Rectal smooth muscle tissue (tissue), 1 donor: ENCODE results near the gene ABLIM1.

ENCODE experiments used
- H3K27ac ChIP-seq: one replicate; pipeline ENCODE4 v1.7.0; 2013; ENCODE audit warnings: low read depth, low read length, inconsistent platforms
- H3K27me3 ChIP-seq: one replicate; pipeline ENCODE4 v1.7.0; 2013; ENCODE audit warnings: low read length; ENCODE audit not compliant: control insufficient read depth, insufficient read depth
- H3K36me3 ChIP-seq: one replicate; pipeline ENCODE4 v1.7.0; 2013; ENCODE audit warnings: low read length; ENCODE audit not compliant: control insufficient read depth, insufficient read depth
- H3K4me1 ChIP-seq: one replicate; pipeline ENCODE4 v1.7.0; 2013; ENCODE audit warnings: low read length; ENCODE audit not compliant: control insufficient read depth, insufficient read depth
- H3K4me3 ChIP-seq: one replicate; pipeline ENCODE4 v1.7.0; 2013; ENCODE audit warnings: low read length
- H3K9ac ChIP-seq: one replicate; pipeline ENCODE4 v1.7.0; 2013; ENCODE audit warnings: low read length

The ABLIM1 gene

DNA sequence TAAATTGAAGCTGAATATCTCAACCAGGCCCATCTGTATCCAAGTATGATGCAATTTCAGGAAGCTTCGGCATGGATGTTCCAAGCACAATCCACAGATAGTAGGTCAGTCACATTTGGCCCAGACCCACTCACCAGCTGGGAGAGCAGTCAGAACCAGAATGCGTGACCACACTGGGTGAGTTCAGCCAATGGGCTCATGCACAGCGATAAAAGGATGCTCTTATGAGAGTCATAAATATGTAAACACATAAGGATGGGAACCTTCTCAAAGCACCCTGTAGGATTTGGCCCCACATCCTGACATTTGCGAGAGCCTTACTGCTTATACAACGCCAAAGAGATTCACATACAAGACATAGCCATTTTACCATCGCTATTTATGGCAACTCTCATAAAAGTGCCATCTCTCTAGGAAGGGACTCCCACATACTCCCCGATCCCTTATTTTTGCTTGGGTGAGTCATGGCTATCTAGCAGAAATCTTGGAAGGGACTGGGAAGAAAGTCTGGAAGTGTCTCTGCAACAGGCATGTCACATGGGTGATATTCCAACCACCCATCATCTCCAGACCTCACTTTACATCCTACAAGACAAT lies 256.8 kb downstream of the ABLIM1 start:
- Histone ChIP-seq H3K27me3 (no peaks in the 10 kb centered on the region), H3K4me3 (peak overlapping the region; percentile 23), H3K9ac (no peak overlapping the region), H3K27ac (peak overlapping the region; percentile 65), H3K36me3 (no peaks in the 10 kb centered on the region), H3K4me1 (peaks cover 23% of the 10 kb centered on the region)

DNA sequence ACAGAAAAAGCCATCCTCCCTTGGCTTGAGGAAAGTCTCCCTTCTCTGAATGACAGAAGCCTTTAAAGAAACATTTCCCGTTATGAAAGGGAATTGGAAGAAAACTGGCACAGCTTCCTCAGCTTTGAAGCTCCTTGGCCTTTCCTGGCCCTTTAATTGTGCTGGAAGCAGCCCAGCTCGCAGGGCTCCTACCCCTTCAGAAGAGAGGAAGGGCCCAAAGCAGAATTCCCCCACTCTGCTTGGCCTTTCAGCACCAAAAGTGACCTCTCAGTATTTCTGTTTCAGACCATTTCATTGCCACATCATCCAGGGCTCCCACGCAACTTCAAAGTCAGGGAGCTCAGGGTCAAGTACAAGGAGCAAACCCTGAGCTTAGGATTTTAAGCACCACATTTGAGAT lies 258.0 kb downstream of the ABLIM1 start:
- Histone ChIP-seq H3K36me3 (no peaks in the 10 kb centered on the region), H3K4me1 (peaks cover 23% of the 10 kb centered on the region), H3K27me3 (no peaks in the 10 kb centered on the region), H3K4me3 (no peak overlapping the region), H3K27ac (no peak overlapping the region), H3K9ac (no peak overlapping the region)

GRCh38 chr10:114399576-114399975 lies 258.5 kb downstream of the ABLIM1 start:
- no peak overlapping the region for H3K27ac ChIP-seq
- H3K36me3 ChIP-seq: no peaks in the 10 kb centered on the region
- H3K9ac ChIP-seq: no peak overlapping the region
- no peak overlapping the region for H3K4me3 ChIP-seq
- H3K4me1 ChIP-seq: peaks cover 26% of the 10 kb centered on the region
- H3K27me3 ChIP-seq: no peaks in the 10 kb centered on the region

GRCh38 chr10:114398587-114399331 lies 259.3 kb downstream of the ABLIM1 start:
- Histone ChIP-seq H3K4me1 (peaks cover 28% of the 10 kb centered on the region), H3K27ac (no peak overlapping the region)

GRCh38 chr10:114397651-114398145 lies 260.4 kb downstream of the ABLIM1 start:
- Histone ChIP-seq H3K27ac (peak overlapping the region; percentile 35), H3K27me3 (no peaks in the 10 kb centered on the region), H3K36me3 (no peaks in the 10 kb centered on the region), H3K4me3 (no peak overlapping the region), H3K9ac (no peak overlapping the region), H3K4me1 (peaks cover 30% of the 10 kb centered on the region)

More at GRCh38 chr10:114398587-114399331, 259.3 kb downstream of the ABLIM1 start:
- no peaks in the 10 kb centered on the region for H3K27me3 ChIP-seq
- no peak overlapping the region for H3K9ac ChIP-seq
- H3K4me3 ChIP-seq: no peak overlapping the region
- no peaks in the 10 kb centered on the region for H3K36me3 ChIP-seq

GRCh38 chr10:114396464-114396863 lies 261.6 kb downstream of the ABLIM1 start:
- no peaks in the 10 kb centered on the region for H3K36me3 ChIP-seq
- H3K4me3 ChIP-seq: no peak overlapping the region
- peak overlapping the region; percentile 21 for H3K27ac ChIP-seq
- peaks cover 28% of the 10 kb centered on the region for H3K4me1 ChIP-seq
- no peak overlapping the region for H3K9ac ChIP-seq
- H3K27me3 ChIP-seq: no peaks in the 10 kb centered on the region

GRCh38 chr10:114395366-114396022 lies 262.6 kb downstream of the ABLIM1 start:
- H3K27ac ChIP-seq: no peak overlapping the region
- H3K4me3 ChIP-seq: no peak overlapping the region
- H3K4me1 ChIP-seq: peaks cover 20% of the 10 kb centered on the region
- H3K27me3 ChIP-seq: no peaks in the 10 kb centered on the region
- no peak overlapping the region for H3K9ac ChIP-seq
- no peaks in the 10 kb centered on the region for H3K36me3 ChIP-seq

GRCh38 chr10:114394531-114394930 lies 263.5 kb downstream of the ABLIM1 start:
- H3K36me3 ChIP-seq: no peaks in the 10 kb centered on the region
- H3K4me1 ChIP-seq: peaks cover 17% of the 10 kb centered on the region
- H3K9ac ChIP-seq: no peak overlapping the region
- H3K27me3 ChIP-seq: no peaks in the 10 kb centered on the region
- H3K27ac ChIP-seq: peak overlapping the region; percentile 38
- no peak overlapping the region for H3K4me3 ChIP-seq

- Histone ChIP-seq H3K36me3 (no peaks in the 10 kb centered on the region), H3K4me1 (peaks cover 16% of the 10 kb centered on the region), H3K9ac (no peak overlapping the region), H3K4me3 (no peak overlapping the region), H3K27ac (peak overlapping the region; percentile 27), H3K27me3 (no peaks in the 10 kb centered on the region)
Measured at GRCh38 chr10:114393886-114394285, 264.2 kb downstream of the ABLIM1 start.

GRCh38 chr10:114393482-114393881 lies 264.6 kb downstream of the ABLIM1 start:
- Histone ChIP-seq H3K27ac (peak overlapping the region; percentile 27), H3K4me3 (no peak overlapping the region), H3K4me1 (peaks cover 16% of the 10 kb centered on the region), H3K36me3 (no peaks in the 10 kb centered on the region), H3K27me3 (no peaks in the 10 kb centered on the region), H3K9ac (no peak overlapping the region)

GRCh38 chr10:114392112-114392835 lies 265.8 kb downstream of the ABLIM1 start:
- Histone ChIP-seq H3K9ac (no peak overlapping the region), H3K36me3 (no peaks in the 10 kb centered on the region), H3K4me3 (no peak overlapping the region), H3K4me1 (peaks cover 13% of the 10 kb centered on the region), H3K27me3 (no peaks in the 10 kb centered on the region), H3K27ac (no peak overlapping the region)

- peaks cover 10% of the 10 kb centered on the region for H3K4me1 ChIP-seq
- no peak overlapping the region for H3K27ac ChIP-seq
- H3K27me3 ChIP-seq: no peaks in the 10 kb centered on the region
- H3K9ac ChIP-seq: no peak overlapping the region
- no peak overlapping the region for H3K4me3 ChIP-seq
- H3K36me3 ChIP-seq: no peaks in the 10 kb centered on the region
Measured at GRCh38 chr10:114391599-114391998, 266.5 kb downstream of the ABLIM1 start.
